K562 (cell line): ENCODE data around the gene SPRED2. TPM values are rescaled to one million over a fixed set of nuclear protein-coding genes. Genes with fewer than 3 reads are reported as not detected.
A peak's percentile ranks its signal among the peaks of the same experiment; 100 is the strongest.

Experiments
- ARNT ChIP-seq, 2 experiments: fragments of 450-650 bp; IDR thresholded peaks; 2 replicates each; pipeline ENCODE4 v1.6.1; 2016; ENCODE audit warnings: mild to moderate bottlenecking in 1 of 2
- CREB1 ChIP-seq, 2 experiments: sonication (generic) in 1 of 2; formaldehyde crosslinking in 1 of 2; IDR thresholded peaks; 2 replicates each; pipeline versions ENCODE4 v1.6.1 to v1.8.0; 2012 to 2022; ENCODE audit warnings: inconsistent platforms in 1 of 2, mild to moderate bottlenecking in 1 of 2, missing genetic modification reagents in 1 of 2, moderate library complexity in 1 of 2
- E2F4 ChIP-seq: sonication (generic); formaldehyde crosslinking; IDR thresholded peaks from 2 replicates; pipeline ENCODE4 v1.8.0; 2022; ENCODE audit warnings: mild to moderate bottlenecking, low read depth, missing genetic modification reagents
- ELF1 ChIP-seq: fragments of 200-800 bp; sonication (Bioruptor generic); IDR thresholded peaks from 2 replicates; pipeline ENCODE4 v1.6.1; 2016; ENCODE audit warnings: missing genetic modification characterization, missing compliant biosample characterization
- ESRRB ChIP-seq: fragments of 250-450 bp; sonication (Bioruptor Pico); IDR thresholded peaks from 2 replicates; pipeline ENCODE4 v1.5.0; 2020; ENCODE audit warnings: mild to moderate bottlenecking, moderate library complexity, borderline replicate concordance
- KAT7 ChIP-seq: sonication (generic); formaldehyde crosslinking; IDR thresholded peaks from 2 replicates; pipeline ENCODE4 v1.8.0; 2022; ENCODE audit warnings: missing genetic modification reagents, mild to moderate bottlenecking, borderline replicate concordance
- LCOR ChIP-seq: sonication (generic); formaldehyde crosslinking; IDR thresholded peaks from 2 replicates; pipeline ENCODE4 v1.8.0; 2022; ENCODE audit warnings: mild to moderate bottlenecking, missing genetic modification reagents
- MLLT1 ChIP-seq, 2 experiments: fragments of 450-650 bp; IDR thresholded peaks; 2 replicates each; pipeline ENCODE4 v1.6.1; 2016
- MTF1 ChIP-seq: fragments of 250-450 bp; sonication (Bioruptor Pico); IDR thresholded peaks from 2 replicates; pipeline ENCODE4 v1.9.0; 2021; ENCODE audit warnings: moderate library complexity, mild to moderate bottlenecking, inconsistent platforms, borderline replicate concordance
- MYC ChIP-seq, 2 experiments: fragments of 250-450 bp in 1 of 2; sonication (Bioruptor Pico) in 1 of 2; IDR thresholded peaks; 2 replicates each; pipeline versions ENCODE4 v1.5.1 to v1.6.1; 2012 to 2021; ENCODE audit warnings: low read depth in 2 of 2, borderline replicate concordance in 1 of 2, improper control_type of control experiment in 1 of 2, low read length in 1 of 2, mild to moderate bottlenecking in 1 of 2, moderate library complexity in 1 of 2
- POLR2H ChIP-seq: IDR thresholded peaks from 2 replicates; pipeline ENCODE4 v1.6.1; 2016; ENCODE audit warnings: missing genetic modification characterization, low read depth, mild to moderate bottlenecking, control low read depth, missing compliant biosample characterization, moderate library complexity
- RBFOX2 ChIP-seq: fragments of 200-400 bp; formaldehyde crosslinking; IDR thresholded peaks from 2 replicates; pipeline ENCODE4 v1.6.1; 2017; ENCODE audit warnings: low read depth, mild to moderate bottlenecking, low read length, moderate library complexity
- RFX5 ChIP-seq: IDR thresholded peaks from 2 replicates; pipeline ENCODE4 v1.6.1; 2011; ENCODE audit warnings: low read depth, mild to moderate bottlenecking, improper control_type of control experiment, low read length
- TARDBP ChIP-seq: fragments of 450-650 bp; IDR thresholded peaks from 2 replicates; pipeline ENCODE4 v1.6.1; 2016
- XRCC4 ChIP-seq: IDR thresholded peaks from one replicate; pipeline ENCODE4 v1.6.1; 2011; ENCODE audit not compliant: insufficient read depth, insufficient read length; ENCODE audit errors: extremely low read depth
- YY1 ChIP-seq, 3 experiments: IDR thresholded peaks; 2 replicates each; pipeline ENCODE4 v1.6.1; 2011; ENCODE audit warnings: low read length in 2 of 3, mild to moderate bottlenecking in 2 of 3, moderate library complexity in 2 of 3, borderline replicate concordance in 1 of 3, control low read depth in 1 of 3, low read depth in 1 of 3; ENCODE audit not compliant: insufficient read depth in 3 of 3, insufficient replicate concordance in 2 of 3, control insufficient read depth in 1 of 3, insufficient read length in 1 of 3; ENCODE audit errors: extremely low read depth in 1 of 3
- ZBED1 ChIP-seq: IDR thresholded peaks from 2 replicates; pipeline ENCODE4 v1.6.1; 2014
- ZNF717 ChIP-seq: fragments of 250-450 bp; sonication (Bioruptor Pico); IDR thresholded peaks from 2 replicates; pipeline ENCODE4 v1.5.0; 2021
- polyA plus RNA-seq, 8 experiments: library from polyadenylated mRNA; depleted of rRNA in 4 of 8; stranded (reverse) in 5 of 8; unstranded in 3 of 8; fragments of >200 nt; fragmentation: Nextera tagmentation in 2 of 8; fragmentation: Illumina TruSeq in 1 of 8; extraction: Ambion mirVana in 2 of 8; extraction: Trizol in 1 of 8; gene quantifications; 2 replicates each; pipeline versions ENCODE4 v1.2.1 to v1.2.3, GENCODE V29; 2011 to 2014; ENCODE audit warnings: inconsistent platforms in 1 of 8, missing spikeins in 1 of 8
- total RNA-seq, 7 experiments: library from RNA; depleted of rRNA in 6 of 7; stranded (reverse); fragments of >200 nt in 6 of 7; fragmentation: Illumina TruSeq in 2 of 7; extraction: Trizol in 2 of 7; gene quantifications; 2 replicates each; pipeline versions ENCODE4 v1.2.1 to v1.2.3, GENCODE V29; 2011 to 2021; ENCODE audit warnings: low replicate concordance in 1 of 7
- TF ChIP-seq, protein P1 (sequence below), 2 experiments: fragments of 450-650 bp in 1 of 2; sonication (generic) in 1 of 2; formaldehyde crosslinking in 1 of 2; IDR thresholded peaks in 1 of 2; conservative IDR thresholded peaks in 1 of 2; 2 replicates each; pipeline versions ENCODE4 v1.6.1 to v1.8.1; 2016 to 2023; ENCODE audit warnings: mild to moderate bottlenecking in 2 of 2, moderate library complexity in 2 of 2, inconsistent platforms in 1 of 2, missing genetic modification reagents in 1 of 2
- TF ChIP-seq, protein P2 (sequence below): fragments of 250-450 bp; sonication (Bioruptor Pico); IDR thresholded peaks from 2 replicates; pipeline ENCODE4 v1.4.0; 2020

SPRED2 gene
- total and polyA plus RNA-seq, 9 of the 15 experiments (the other 6 are each of a cell fraction or from before 2014, with no cell fraction given) = 4.6 to 50.8 (median 14.1) TPM

GRCh38 chr2:65432227-65433190, at the start of gene SPRED2 (continued):
- TF ChIP-seq CREB1 (IDR thresholded peaks at IDR 0.05) = peak; percentile 62; the same call in 1 of the 2 replicates
- peak; percentile 59 for TF ChIP-seq CREB1 (CRISPR knock-in tag; IDR thresholded peaks at IDR 0.05)
- TF ChIP-seq ESRRB (CRISPR knock-in tag) = no peak
- peak; percentile 32 to 66; a peak in 2 of 4 replicates for TF ChIP-seq MLLT1 (IDR thresholded peaks at IDR 0.05)
- TF ChIP-seq TARDBP = peak; percentile 73; the same call in 1 of the 2 replicates
- peak; percentile 42 to 93 (median 83) for TF ChIP-seq YY1 (IDR thresholded peaks at IDR 0.05; ENCODE audit: borderline replicate concordance in 1 of 3, control insufficient read depth in 1 of 3, extremely low read depth in 1 of 3, insufficient read depth in 3 of 3, insufficient read length in 1 of 3, insufficient replicate concordance in 2 of 3, low read depth in 1 of 3, low read length in 2 of 3)
- peak; percentile 84 for TF ChIP-seq POLR2H (tag)
- no peak for TF ChIP-seq XRCC4
- TF ChIP-seq, protein P1, sequence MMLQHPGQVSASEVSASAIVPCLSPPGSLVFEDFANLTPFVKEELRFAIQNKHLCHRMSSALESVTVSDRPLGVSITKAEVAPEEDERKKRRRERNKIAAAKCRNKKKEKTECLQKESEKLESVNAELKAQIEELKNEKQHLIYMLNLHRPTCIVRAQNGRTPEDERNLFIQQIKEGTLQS (IDR thresholded peaks at IDR 0.05) = peak; percentile 77; the same call in 1 of the 2 replicates
- TF ChIP-seq, protein P1 (CRISPR knock-in tag; conservative IDR thresholded peaks at IDR 0.05) = no peak
- TF ChIP-seq, protein P2, sequence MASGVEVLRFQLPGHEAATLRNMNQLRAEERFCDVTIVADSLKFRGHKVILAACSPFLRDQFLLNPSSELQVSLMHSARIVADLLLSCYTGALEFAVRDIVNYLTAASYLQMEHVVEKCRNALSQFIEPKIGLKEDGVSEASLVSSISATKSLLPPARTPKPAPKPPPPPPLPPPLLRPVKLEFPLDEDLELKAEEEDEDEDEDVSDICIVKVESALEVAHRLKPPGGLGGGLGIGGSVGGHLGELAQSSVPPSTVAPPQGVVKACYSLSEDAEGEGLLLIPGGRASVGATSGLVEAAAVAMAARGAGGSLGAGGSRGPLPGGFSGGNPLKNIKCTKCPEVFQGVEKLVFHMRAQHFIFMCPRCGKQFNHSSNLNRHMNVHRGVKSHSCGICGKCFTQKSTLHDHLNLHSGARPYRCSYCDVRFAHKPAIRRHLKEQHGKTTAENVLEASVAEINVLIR (CRISPR knock-in tag) = 0 out of 2 replicates have a peak, but pooled peaks have one; percentile 25
- no peak for TF ChIP-seq RFX5
- 0 out of 2 replicates have a peak, but pooled peaks have one; percentile 75 for TF ChIP-seq MTF1
- TF ChIP-seq RBFOX2 = peak; percentile 81
- peak; percentile 90 for TF ChIP-seq ELF1
- no peak for TF ChIP-seq ZNF717 (CRISPR knock-in tag)
- peak; percentile 86 for TF ChIP-seq MYC (IDR thresholded peaks at IDR 0.05; ENCODE audit: low read depth, low read length)
- no peak for TF ChIP-seq MYC (CRISPR knock-in tag; IDR thresholded peaks at IDR 0.05; ENCODE audit: borderline replicate concordance, low read depth)
- TF ChIP-seq ZBED1 = 0 out of 2 replicates have a peak, but pooled peaks have one; percentile 26
- TF ChIP-seq LCOR = peak; percentile 96
- TF ChIP-seq KAT7 (CRISPR knock-in tag) = no peak
- TF ChIP-seq ARNT (IDR thresholded peaks at IDR 0.05) = peak; percentile 73 to 75; a peak in 2 of 4 replicates
- TF ChIP-seq E2F4 (CRISPR knock-in tag) = no peak
